Measurements from ENCODE around the gene BUB1B.

Gene BUB1B

GRCh38 chr15:40265875-40266274 lies 105.0 kb downstream of the BUB1B start:
- Histone ChIP-seq H3K27ac (replicated peaks) (no peak overlapping the region), H3K4me3 (replicated peaks; ENCODE audit: insufficient read depth, low read length) (no peak overlapping the region), H3K27me3 (ENCODE audit: insufficient read depth, poor library complexity, severe bottlenecking) (no peaks in the 10 kb centered on the region)
- DNase-seq (ENCODE audit: low read depth in 1 of 2, low spot score in 1 of 2) = no peak
- TF ChIP-seq POLR2AphosphoS5 (IDR thresholded peaks at IDR 0.05; ENCODE audit: low read depth) (no peak), SPI1 (IDR thresholded peaks at IDR 0.05; ENCODE audit: borderline replicate concordance, low read depth) (no peak), REST (IDR thresholded peaks at IDR 0.05; ENCODE audit: insufficient replicate concordance, low read depth) (no peak), GABPA (IDR thresholded peaks at IDR 0.05; ENCODE audit: low read depth) (no peak)
- TF ChIP-seq, protein P1, sequence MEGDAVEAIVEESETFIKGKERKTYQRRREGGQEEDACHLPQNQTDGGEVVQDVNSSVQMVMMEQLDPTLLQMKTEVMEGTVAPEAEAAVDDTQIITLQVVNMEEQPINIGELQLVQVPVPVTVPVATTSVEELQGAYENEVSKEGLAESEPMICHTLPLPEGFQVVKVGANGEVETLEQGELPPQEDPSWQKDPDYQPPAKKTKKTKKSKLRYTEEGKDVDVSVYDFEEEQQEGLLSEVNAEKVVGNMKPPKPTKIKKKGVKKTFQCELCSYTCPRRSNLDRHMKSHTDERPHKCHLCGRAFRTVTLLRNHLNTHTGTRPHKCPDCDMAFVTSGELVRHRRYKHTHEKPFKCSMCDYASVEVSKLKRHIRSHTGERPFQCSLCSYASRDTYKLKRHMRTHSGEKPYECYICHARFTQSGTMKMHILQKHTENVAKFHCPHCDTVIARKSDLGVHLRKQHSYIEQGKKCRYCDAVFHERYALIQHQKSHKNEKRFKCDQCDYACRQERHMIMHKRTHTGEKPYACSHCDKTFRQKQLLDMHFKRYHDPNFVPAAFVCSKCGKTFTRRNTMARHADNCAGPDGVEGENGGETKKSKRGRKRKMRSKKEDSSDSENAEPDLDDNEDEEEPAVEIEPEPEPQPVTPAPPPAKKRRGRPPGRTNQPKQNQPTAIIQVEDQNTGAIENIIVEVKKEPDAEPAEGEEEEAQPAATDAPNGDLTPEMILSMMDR (IDR thresholded peaks at IDR 0.05; ENCODE audit: insufficient read depth, low read length) = no peak

DNA sequence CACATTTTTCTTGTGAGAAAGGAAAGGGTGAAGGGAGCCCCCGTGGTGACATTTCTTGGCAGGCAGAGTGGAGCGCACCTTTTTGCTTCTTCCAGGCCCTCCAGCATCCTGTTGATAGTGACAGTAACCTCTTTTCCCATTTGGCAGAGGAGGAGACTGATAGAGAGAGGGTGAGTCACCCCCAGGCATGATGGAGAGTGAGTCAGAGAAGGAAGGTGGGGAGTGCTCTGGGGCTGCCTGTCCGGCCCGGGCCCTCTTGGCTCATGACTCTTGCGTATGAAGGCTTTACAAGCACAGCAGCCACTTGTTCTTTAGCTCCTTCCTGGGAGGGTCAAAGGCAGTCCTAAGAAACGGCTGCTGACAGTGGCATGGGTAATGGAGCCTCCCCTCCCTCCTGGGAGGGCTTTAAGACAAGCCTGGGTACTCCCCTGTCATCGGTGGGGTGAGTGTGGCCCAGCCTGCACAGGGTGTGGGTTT lies 106.0 kb downstream of the BUB1B start:
- DNase-seq (ENCODE audit: low read depth in 1 of 2, low spot score in 1 of 2) = no peak
- TF ChIP-seq, protein P1 (IDR thresholded peaks at IDR 0.05; ENCODE audit: insufficient read depth, low read length) = no peak
- no peak for TF ChIP-seq SPI1 (IDR thresholded peaks at IDR 0.05; ENCODE audit: borderline replicate concordance, low read depth)
- no peak for TF ChIP-seq POLR2AphosphoS5 (IDR thresholded peaks at IDR 0.05; ENCODE audit: low read depth)
- no peak for TF ChIP-seq REST (IDR thresholded peaks at IDR 0.05; ENCODE audit: insufficient replicate concordance, low read depth)
- no peak for TF ChIP-seq GABPA (IDR thresholded peaks at IDR 0.05; ENCODE audit: low read depth)
- Histone ChIP-seq H3K27me3 (ENCODE audit: insufficient read depth, poor library complexity, severe bottlenecking) (no peaks in the 10 kb centered on the region), H3K4me3 (replicated peaks; ENCODE audit: insufficient read depth, low read length) (no peak overlapping the region), H3K27ac (replicated peaks) (no peak overlapping the region)

DNA sequence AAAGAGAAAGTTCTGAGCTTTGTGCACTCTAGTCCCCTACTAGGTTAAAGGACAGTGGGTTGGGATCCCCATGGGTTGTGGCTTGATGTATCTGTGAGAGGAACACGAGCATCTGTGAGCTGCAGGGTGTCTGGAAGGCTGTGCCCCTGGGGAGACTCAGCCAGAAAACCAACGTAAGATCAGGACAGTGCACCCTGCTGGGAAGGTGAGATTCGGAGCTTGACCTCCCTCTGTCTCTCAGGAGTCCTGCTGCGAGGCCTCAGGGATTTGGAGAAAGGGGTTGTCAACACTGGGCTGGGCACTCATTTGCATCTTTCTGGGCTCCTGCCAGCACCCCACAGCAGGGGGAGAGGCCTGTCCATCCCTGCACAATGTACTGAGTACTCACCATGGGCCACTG lies 106.8 kb downstream of the BUB1B start:
- DNase-seq (ENCODE audit: low read depth in 1 of 2, low spot score in 1 of 2) = no peak
- Histone ChIP-seq H3K4me3 (replicated peaks; ENCODE audit: insufficient read depth, low read length) (no peak overlapping the region), H3K27ac (replicated peaks) (no peak overlapping the region), H3K27me3 (ENCODE audit: insufficient read depth, poor library complexity, severe bottlenecking) (no peaks in the 10 kb centered on the region)
- TF ChIP-seq, protein P1 (IDR thresholded peaks at IDR 0.05; ENCODE audit: insufficient read depth, low read length) = no peak
- TF ChIP-seq SPI1 (IDR thresholded peaks at IDR 0.05; ENCODE audit: borderline replicate concordance, low read depth) (no peak), GABPA (IDR thresholded peaks at IDR 0.05; ENCODE audit: low read depth) (no peak), POLR2AphosphoS5 (IDR thresholded peaks at IDR 0.05; ENCODE audit: low read depth) (no peak), REST (IDR thresholded peaks at IDR 0.05; ENCODE audit: insufficient replicate concordance, low read depth) (no peak)
